ENCODE results near the gene TMEM179.

GRCh38 chr14:104547310-104547997 lies 57.1 kb downstream of the TMEM179 start:
- no peak for TF ChIP-seq CTCF (IDR thresholded peaks at IDR 0.05; ENCODE audit: poor library complexity, severe bottlenecking)
- TF ChIP-seq RAD21 (conservative IDR thresholded peaks at IDR 0.05) = no peak
- TF ChIP-seq TAF1 (IDR thresholded peaks at IDR 0.05; ENCODE audit: low read depth) = no peak
- no peak for TF ChIP-seq REST (IDR thresholded peaks at IDR 0.05; ENCODE audit: borderline replicate concordance)
- TF ChIP-seq EP300 (conservative IDR thresholded peaks at IDR 0.05; ENCODE audit: poor library complexity, severe bottlenecking) = no peak
- TF ChIP-seq POLR2AphosphoS5 (IDR thresholded peaks at IDR 0.05) = no peak
- TF ChIP-seq SMC3 (conservative IDR thresholded peaks at IDR 0.05; ENCODE audit: poor library complexity) = no peak
- TF ChIP-seq MXI1 (conservative IDR thresholded peaks at IDR 0.05; ENCODE audit: poor library complexity, severe bottlenecking) = no peak

Data from neural cell (in vitro differentiated cells).